HL-60 (cell line): Measurements from ENCODE around the gene MCF2.

Experiments
- CTCF ChIP-seq: IDR thresholded peaks from one replicate; pipeline ENCODE4 v1.5.1; 2011; ENCODE audit warnings: low read length, control low read depth, inconsistent platforms; ENCODE audit not compliant: insufficient read depth
- GABPA ChIP-seq: IDR thresholded peaks from 2 replicates; pipeline ENCODE4 v1.6.1; 2012; ENCODE audit warnings: low read depth
- POLR2AphosphoS5 ChIP-seq: IDR thresholded peaks from 2 replicates; pipeline ENCODE4 v1.6.1; 2012; ENCODE audit warnings: low read depth
- TF ChIP-seq, protein P1 (sequence below): IDR thresholded peaks from 2 replicates; pipeline ENCODE4 v1.6.1; 2012; ENCODE audit warnings: low read depth; ENCODE audit not compliant: insufficient replicate concordance

GRCh38 chrX:139720136-139720535 lies 12.2 kb upstream of the MCF2 start:
- no peak for TF ChIP-seq CTCF
- TF ChIP-seq, protein P1, sequence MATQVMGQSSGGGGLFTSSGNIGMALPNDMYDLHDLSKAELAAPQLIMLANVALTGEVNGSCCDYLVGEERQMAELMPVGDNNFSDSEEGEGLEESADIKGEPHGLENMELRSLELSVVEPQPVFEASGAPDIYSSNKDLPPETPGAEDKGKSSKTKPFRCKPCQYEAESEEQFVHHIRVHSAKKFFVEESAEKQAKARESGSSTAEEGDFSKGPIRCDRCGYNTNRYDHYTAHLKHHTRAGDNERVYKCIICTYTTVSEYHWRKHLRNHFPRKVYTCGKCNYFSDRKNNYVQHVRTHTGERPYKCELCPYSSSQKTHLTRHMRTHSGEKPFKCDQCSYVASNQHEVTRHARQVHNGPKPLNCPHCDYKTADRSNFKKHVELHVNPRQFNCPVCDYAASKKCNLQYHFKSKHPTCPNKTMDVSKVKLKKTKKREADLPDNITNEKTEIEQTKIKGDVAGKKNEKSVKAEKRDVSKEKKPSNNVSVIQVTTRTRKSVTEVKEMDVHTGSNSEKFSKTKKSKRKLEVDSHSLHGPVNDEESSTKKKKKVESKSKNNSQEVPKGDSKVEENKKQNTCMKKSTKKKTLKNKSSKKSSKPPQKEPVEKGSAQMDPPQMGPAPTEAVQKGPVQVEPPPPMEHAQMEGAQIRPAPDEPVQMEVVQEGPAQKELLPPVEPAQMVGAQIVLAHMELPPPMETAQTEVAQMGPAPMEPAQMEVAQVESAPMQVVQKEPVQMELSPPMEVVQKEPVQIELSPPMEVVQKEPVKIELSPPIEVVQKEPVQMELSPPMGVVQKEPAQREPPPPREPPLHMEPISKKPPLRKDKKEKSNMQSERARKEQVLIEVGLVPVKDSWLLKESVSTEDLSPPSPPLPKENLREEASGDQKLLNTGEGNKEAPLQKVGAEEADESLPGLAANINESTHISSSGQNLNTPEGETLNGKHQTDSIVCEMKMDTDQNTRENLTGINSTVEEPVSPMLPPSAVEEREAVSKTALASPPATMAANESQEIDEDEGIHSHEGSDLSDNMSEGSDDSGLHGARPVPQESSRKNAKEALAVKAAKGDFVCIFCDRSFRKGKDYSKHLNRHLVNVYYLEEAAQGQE: no peak
- no peak for TF ChIP-seq GABPA
- TF ChIP-seq POLR2AphosphoS5: no peak
